MM.1S (cell line): ENCODE results near the gene DDI2.

ENCODE experiments used
- DNase-seq: peaks from one replicate; pipeline ENCODE4 v3.0.0-alpha.2; 2015
- H2AFZ ChIP-seq: fragments of 300-600 bp; sonication (generic); 2 replicates; pipeline ENCODE4 v1.6.0; 2016; ENCODE audit warnings: antibody characterized with exemption, low read length
- H3F3A ChIP-seq: fragments of 300-600 bp; sonication (generic); 2 replicates; pipeline ENCODE4 v1.6.1; 2016; ENCODE audit warnings: mild to moderate bottlenecking, antibody characterized with exemption, low read length, moderate library complexity, mixed read lengths; ENCODE audit not compliant: insufficient read depth
- H3K27ac ChIP-seq: fragments of 300-600 bp; sonication (generic); 2 replicates; pipeline ENCODE4 v1.5.1; 2016; ENCODE audit warnings: mild to moderate bottlenecking, low read length
- H3K27me3 ChIP-seq: fragments of 300-600 bp; sonication (generic); replicated peaks from 2 replicates; pipeline ENCODE4 v1.6.0; 2016; ENCODE audit warnings: low read length; ENCODE audit not compliant: insufficient read depth
- H3K36me3 ChIP-seq: fragments of 300-600 bp; sonication (generic); replicated peaks from 2 replicates; pipeline ENCODE4 v1.6.1; 2016; ENCODE audit warnings: mild to moderate bottlenecking, low read length, mixed read lengths; ENCODE audit not compliant: insufficient read depth
- H3K4me1 ChIP-seq: fragments of 300-600 bp; sonication (generic); 2 replicates; pipeline ENCODE4 v1.6.1; 2016; ENCODE audit warnings: low read length, mixed read lengths
- H3K4me2 ChIP-seq: fragments of 300-600 bp; sonication (generic); 2 replicates; pipeline ENCODE4 v1.6.0; 2016; ENCODE audit warnings: low read depth, low read length
- H3K4me3 ChIP-seq: fragments of 300-600 bp; sonication (generic); 2 replicates; pipeline ENCODE4 v1.5.1; 2016; ENCODE audit warnings: low read length, mixed read lengths
- H3K79me2 ChIP-seq: fragments of 300-600 bp; sonication (generic); 2 replicates; pipeline ENCODE4 v1.6.1; 2016; ENCODE audit warnings: mixed run types, low read length, mixed read lengths
- H3K9ac ChIP-seq: fragments of 300-600 bp; sonication (generic); 2 replicates; pipeline ENCODE4 v1.6.1; 2016; ENCODE audit warnings: low read length, mixed read lengths
- H3K9me2 ChIP-seq: fragments of 300-600 bp; sonication (generic); replicated peaks from 2 replicates; pipeline ENCODE4 v1.6.1; 2016; ENCODE audit warnings: mild to moderate bottlenecking, low read length, mixed read lengths; ENCODE audit not compliant: insufficient read depth
- H3K9me3 ChIP-seq: fragments of 300-600 bp; sonication (generic); replicated peaks from 2 replicates; pipeline ENCODE4 v1.6.1; 2016; ENCODE audit warnings: mild to moderate bottlenecking, low read length, mixed read lengths; ENCODE audit not compliant: insufficient read depth
- H4K20me1 ChIP-seq: fragments of 300-600 bp; sonication (generic); 2 replicates; pipeline ENCODE4 v1.6.1; 2016; ENCODE audit warnings: mild to moderate bottlenecking, low read length, moderate library complexity, mixed read lengths; ENCODE audit not compliant: insufficient read depth
- EZH2 ChIP-seq: fragments of 300-600 bp; sonication (generic); optimal IDR thresholded peaks from 2 replicates; pipeline ENCODE3; 2017; ENCODE audit warnings: low read depth, mild to moderate bottlenecking, antibody characterized with exemption, low read length, mixed read lengths
- EZH2phosphoT487 ChIP-seq: fragments of 300-600 bp; sonication (generic); IDR thresholded peaks from 2 replicates; pipeline ENCODE4 v1.6.1; 2018; ENCODE audit warnings: antibody characterized with exemption, low read length
- TF ChIP-seq, protein P1 (sequence below): fragments of 300-600 bp; sonication (generic); IDR thresholded peaks from 2 replicates; pipeline ENCODE4 v1.5.1; 2016; ENCODE audit warnings: antibody characterized with exemption, low read length, mixed read lengths

DDI2 gene

GRCh38 chr1:15684468-15685291 lies 67.4 kb downstream of the DDI2 start:
- Histone ChIP-seq H3F3A (peaks cover 7% of the 10 kb centered on the region; the same call in 1 of the 2 replicates), H3K79me2 (peaks cover 52% of the 10 kb centered on the region)

DNA sequence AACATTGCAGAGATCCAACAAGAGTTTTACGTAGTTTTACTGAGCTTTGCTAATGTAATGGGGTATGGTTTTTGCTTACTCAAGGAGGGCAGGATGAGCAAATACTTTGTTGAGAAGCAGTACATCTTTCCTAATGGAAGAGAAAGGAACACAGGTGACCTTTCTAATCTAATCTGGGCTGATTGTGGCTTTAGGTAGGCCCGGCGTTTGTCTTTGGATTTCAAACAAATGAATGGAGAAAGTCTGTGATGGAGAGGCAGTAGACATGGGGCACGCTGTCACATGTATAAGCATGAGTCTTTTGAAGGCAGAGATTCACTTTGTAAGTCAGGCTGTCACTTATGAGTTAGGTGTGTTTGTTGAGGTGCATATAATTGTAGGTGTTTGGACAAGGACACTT lies 68.6 kb downstream of the DDI2 start:
- no peaks in the 10 kb centered on the region for H3K36me3 ChIP-seq
- H3K27ac ChIP-seq: no peak overlapping the region
- no peak for DNase-seq
- peaks cover 6% of the 10 kb centered on the region; the same call in 1 of the 2 replicates for H3K4me1 ChIP-seq
- no peak overlapping the region for H2AFZ ChIP-seq
- no peaks in the 10 kb centered on the region for H4K20me1 ChIP-seq
- peak overlapping the region; percentile 56; the same call in 1 of the 2 replicates for H3K4me2 ChIP-seq
- H3K4me3 ChIP-seq: peak overlapping the region; percentile 3; the same call in 1 of the 2 replicates
- no peaks in the 10 kb centered on the region for H3K27me3 ChIP-seq
- peaks cover 7% of the 10 kb centered on the region; the same call in 1 of the 2 replicates for H3F3A ChIP-seq
- no peaks in the 10 kb centered on the region for H3K9me2 ChIP-seq
- H3K79me2 ChIP-seq: peaks cover 62% of the 10 kb centered on the region
- no peak overlapping the region for H3K9ac ChIP-seq
- TF ChIP-seq EZH2phosphoT487 (no peak), EZH2 (no peak)
- TF ChIP-seq, protein P1, sequence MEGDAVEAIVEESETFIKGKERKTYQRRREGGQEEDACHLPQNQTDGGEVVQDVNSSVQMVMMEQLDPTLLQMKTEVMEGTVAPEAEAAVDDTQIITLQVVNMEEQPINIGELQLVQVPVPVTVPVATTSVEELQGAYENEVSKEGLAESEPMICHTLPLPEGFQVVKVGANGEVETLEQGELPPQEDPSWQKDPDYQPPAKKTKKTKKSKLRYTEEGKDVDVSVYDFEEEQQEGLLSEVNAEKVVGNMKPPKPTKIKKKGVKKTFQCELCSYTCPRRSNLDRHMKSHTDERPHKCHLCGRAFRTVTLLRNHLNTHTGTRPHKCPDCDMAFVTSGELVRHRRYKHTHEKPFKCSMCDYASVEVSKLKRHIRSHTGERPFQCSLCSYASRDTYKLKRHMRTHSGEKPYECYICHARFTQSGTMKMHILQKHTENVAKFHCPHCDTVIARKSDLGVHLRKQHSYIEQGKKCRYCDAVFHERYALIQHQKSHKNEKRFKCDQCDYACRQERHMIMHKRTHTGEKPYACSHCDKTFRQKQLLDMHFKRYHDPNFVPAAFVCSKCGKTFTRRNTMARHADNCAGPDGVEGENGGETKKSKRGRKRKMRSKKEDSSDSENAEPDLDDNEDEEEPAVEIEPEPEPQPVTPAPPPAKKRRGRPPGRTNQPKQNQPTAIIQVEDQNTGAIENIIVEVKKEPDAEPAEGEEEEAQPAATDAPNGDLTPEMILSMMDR: no peak
- H3K9me3 ChIP-seq: no peaks in the 10 kb centered on the region

More at GRCh38 chr1:15684468-15685291, 67.4 kb downstream of the DDI2 start:
- Histone ChIP-seq H3K27ac (peak overlapping the region; percentile 35; the same call in 1 of the 2 replicates), H3K4me1 (peaks cover 6% of the 10 kb centered on the region; the same call in 1 of the 2 replicates), H3K36me3 (no peaks in the 10 kb centered on the region), H4K20me1 (no peaks in the 10 kb centered on the region), H3K4me2 (peak overlapping the region; percentile 56), H3K4me3 (peak overlapping the region; percentile 64), H3K9me2 (no peaks in the 10 kb centered on the region), H3K9me3 (no peaks in the 10 kb centered on the region), H3K9ac (peak overlapping the region; percentile 77; the same call in 1 of the 2 replicates), H2AFZ (peak overlapping the region; percentile 51; the same call in 1 of the 2 replicates), H3K27me3 (no peaks in the 10 kb centered on the region)
- TF ChIP-seq EZH2 (no peak), EZH2phosphoT487 (no peak)
- TF ChIP-seq, protein P1: no peak
- DNase-seq: peak; percentile 34

- Histone ChIP-seq H3K9me2 (no peaks in the 10 kb centered on the region), H3K4me1 (peaks cover 6% of the 10 kb centered on the region; the same call in 1 of the 2 replicates), H3K9ac (no peak overlapping the region), H3K79me2 (peaks cover 79% of the 10 kb centered on the region), H3K4me2 (no peak overlapping the region), H3K27ac (no peak overlapping the region), H3K27me3 (no peaks in the 10 kb centered on the region), H3K4me3 (no peak overlapping the region), H2AFZ (no peak overlapping the region), H4K20me1 (no peaks in the 10 kb centered on the region), H3K9me3 (no peaks in the 10 kb centered on the region), H3K36me3 (no peaks in the 10 kb centered on the region), H3F3A (peaks cover 7% of the 10 kb centered on the region; the same call in 1 of the 2 replicates)
- DNase-seq: no peak
- TF ChIP-seq EZH2 (no peak), EZH2phosphoT487 (no peak)
- TF ChIP-seq, protein P1: no peak
Observed at GRCh38 chr1:15687446-15687845, 70.2 kb downstream of the DDI2 start.
